ENCODE measurements around the gene NOS2. TPM values are rescaled to one million over a fixed set of nuclear protein-coding genes. Genes with fewer than 3 reads are reported as not detected.

Gene NOS2
- total and polyA plus RNA-seq, 2 donors (not counting 1 experiment from before 2014, with no cell fraction given) = under 0.01 TPM; not detected in 1

DNA sequence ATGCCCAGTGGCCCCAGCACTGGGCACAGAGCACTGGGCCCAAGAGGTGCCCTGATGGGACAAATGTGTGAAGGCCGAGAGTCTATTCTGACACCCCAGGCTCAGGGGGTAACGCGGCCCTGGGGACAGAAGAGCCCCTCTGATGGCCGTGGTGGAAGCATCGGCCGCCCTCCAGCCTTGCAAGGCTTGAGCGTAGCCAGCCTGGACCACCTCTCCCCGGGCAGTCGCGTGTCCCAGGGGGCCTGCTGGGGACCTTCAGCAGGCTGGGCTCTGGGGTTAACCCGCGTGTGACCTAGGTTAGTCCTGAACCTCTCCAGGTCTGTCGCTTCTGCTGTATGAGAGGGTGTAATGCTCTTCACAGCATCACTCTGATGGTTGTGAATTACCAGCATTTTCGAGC lies 40.8 kb downstream of the NOS2 start:
- Histone ChIP-seq H3K36me3 (ENCODE audit: control insufficient read depth, insufficient read depth, low read length) (no peaks in the 10 kb centered on the region), H3K4me3 (replicated peaks in 1 of 4; ENCODE audit: control extremely low read depth in 1 of 4, insufficient read depth in 1 of 4, low read depth in 3 of 4, low read length in 4 of 4) (no peak overlapping the region), H4K20me1 (ENCODE audit: control insufficient read depth, extremely low read depth, insufficient read depth, low read length) (no peaks in the 10 kb centered on the region), H2AFZ (ENCODE audit: low read length) (no peak overlapping the region), H3K27me3 (ENCODE audit: control insufficient read depth, insufficient read depth, low read length) (no peaks in the 10 kb centered on the region), H3K27ac (ENCODE audit: insufficient read depth, low read length) (no peak overlapping the region), H3K4me2 (ENCODE audit: extremely low read depth, insufficient read depth, low read length) (no peak overlapping the region), H3K4me1 (ENCODE audit: control insufficient read depth, extremely low read depth, insufficient read depth, low read length) (no peaks in the 10 kb centered on the region), H3K79me2 (ENCODE audit: control insufficient read depth, insufficient read depth, low read length) (no peaks in the 10 kb centered on the region), H3K9me3 (ENCODE audit: control insufficient read depth, insufficient read depth, low read depth, low read length) (no peaks in the 10 kb centered on the region), H3K9ac (ENCODE audit: insufficient read depth, low read length) (no peak overlapping the region)
- TF ChIP-seq EZH2 (IDR thresholded peaks at IDR 0.05; ENCODE audit: low read length, missing control alignments) = no peak
- TF ChIP-seq, protein P1, sequence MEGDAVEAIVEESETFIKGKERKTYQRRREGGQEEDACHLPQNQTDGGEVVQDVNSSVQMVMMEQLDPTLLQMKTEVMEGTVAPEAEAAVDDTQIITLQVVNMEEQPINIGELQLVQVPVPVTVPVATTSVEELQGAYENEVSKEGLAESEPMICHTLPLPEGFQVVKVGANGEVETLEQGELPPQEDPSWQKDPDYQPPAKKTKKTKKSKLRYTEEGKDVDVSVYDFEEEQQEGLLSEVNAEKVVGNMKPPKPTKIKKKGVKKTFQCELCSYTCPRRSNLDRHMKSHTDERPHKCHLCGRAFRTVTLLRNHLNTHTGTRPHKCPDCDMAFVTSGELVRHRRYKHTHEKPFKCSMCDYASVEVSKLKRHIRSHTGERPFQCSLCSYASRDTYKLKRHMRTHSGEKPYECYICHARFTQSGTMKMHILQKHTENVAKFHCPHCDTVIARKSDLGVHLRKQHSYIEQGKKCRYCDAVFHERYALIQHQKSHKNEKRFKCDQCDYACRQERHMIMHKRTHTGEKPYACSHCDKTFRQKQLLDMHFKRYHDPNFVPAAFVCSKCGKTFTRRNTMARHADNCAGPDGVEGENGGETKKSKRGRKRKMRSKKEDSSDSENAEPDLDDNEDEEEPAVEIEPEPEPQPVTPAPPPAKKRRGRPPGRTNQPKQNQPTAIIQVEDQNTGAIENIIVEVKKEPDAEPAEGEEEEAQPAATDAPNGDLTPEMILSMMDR (conservative IDR thresholded peaks at IDR 0.05 in 1 of 2, IDR thresholded peaks at IDR 0.05 in 1 of 2; ENCODE audit: low read depth in 1 of 2, low read length in 2 of 2) = no peak
- no peak for DNase-seq (ENCODE audit: low read depth in 2 of 2)

GRCh38 chr17:27756467-27757371 lies 43.6 kb downstream of the NOS2 start:
- Histone ChIP-seq H3K4me1 (ENCODE audit: control insufficient read depth, extremely low read depth, insufficient read depth, low read length) (no peaks in the 10 kb centered on the region), H3K27ac (ENCODE audit: insufficient read depth, low read length) (no peak overlapping the region), H3K27me3 (ENCODE audit: control insufficient read depth, insufficient read depth, low read length) (no peaks in the 10 kb centered on the region), H3K4me2 (ENCODE audit: extremely low read depth, insufficient read depth, low read length) (no peak overlapping the region), H3K9ac (ENCODE audit: insufficient read depth, low read length) (no peak overlapping the region), H3K4me3 (replicated peaks in 1 of 4; ENCODE audit: control extremely low read depth in 1 of 4, insufficient read depth in 1 of 4, low read depth in 3 of 4, low read length in 4 of 4) (no peak overlapping the region), H4K20me1 (ENCODE audit: control insufficient read depth, extremely low read depth, insufficient read depth, low read length) (no peaks in the 10 kb centered on the region), H3K9me3 (ENCODE audit: control insufficient read depth, insufficient read depth, low read depth, low read length) (no peaks in the 10 kb centered on the region), H2AFZ (ENCODE audit: low read length) (no peak overlapping the region), H3K79me2 (ENCODE audit: control insufficient read depth, insufficient read depth, low read length) (no peaks in the 10 kb centered on the region), H3K36me3 (ENCODE audit: control insufficient read depth, insufficient read depth, low read length) (no peaks in the 10 kb centered on the region)
- peak; percentile 13 to 48 for DNase-seq (ENCODE audit: low read depth in 2 of 2)
- TF ChIP-seq EZH2 (IDR thresholded peaks at IDR 0.05; ENCODE audit: low read length, missing control alignments) = no peak
- TF ChIP-seq, protein P1 (conservative IDR thresholded peaks at IDR 0.05 in 1 of 2, IDR thresholded peaks at IDR 0.05 in 1 of 2; ENCODE audit: low read depth in 1 of 2, low read length in 2 of 2) = peak; percentile 72 to 78

- Histone ChIP-seq H3K27ac (ENCODE audit: insufficient read depth, low read length) (no peak overlapping the region), H3K9me3 (ENCODE audit: control insufficient read depth, insufficient read depth, low read depth, low read length) (no peaks in the 10 kb centered on the region), H3K79me2 (ENCODE audit: control insufficient read depth, insufficient read depth, low read length) (no peaks in the 10 kb centered on the region), H3K4me3 (replicated peaks in 1 of 4; ENCODE audit: control extremely low read depth in 1 of 4, insufficient read depth in 1 of 4, low read depth in 3 of 4, low read length in 4 of 4) (no peak overlapping the region), H4K20me1 (ENCODE audit: control insufficient read depth, extremely low read depth, insufficient read depth, low read length) (no peaks in the 10 kb centered on the region), H3K9ac (ENCODE audit: insufficient read depth, low read length) (no peak overlapping the region), H2AFZ (ENCODE audit: low read length) (no peak overlapping the region), H3K4me1 (ENCODE audit: control insufficient read depth, extremely low read depth, insufficient read depth, low read length) (no peaks in the 10 kb centered on the region), H3K36me3 (ENCODE audit: control insufficient read depth, insufficient read depth, low read length) (no peaks in the 10 kb centered on the region), H3K4me2 (ENCODE audit: extremely low read depth, insufficient read depth, low read length) (no peak overlapping the region), H3K27me3 (ENCODE audit: control insufficient read depth, insufficient read depth, low read length) (no peaks in the 10 kb centered on the region)
- DNase-seq (ENCODE audit: low read depth in 2 of 2) = no peak
- TF ChIP-seq, protein P1 (conservative IDR thresholded peaks at IDR 0.05 in 1 of 2, IDR thresholded peaks at IDR 0.05 in 1 of 2; ENCODE audit: low read depth in 1 of 2, low read length in 2 of 2) = no peak
- TF ChIP-seq EZH2 (IDR thresholded peaks at IDR 0.05; ENCODE audit: low read length, missing control alignments) = no peak
These were observed 44.4 kb downstream of the NOS2 start for GRCh38 chr17:27755706-27756466.
